Parathyroid adenoma (tissue), 2 donors: ENCODE results near the gene TMEM237.
"Not testable (repeated sequence)": the region's sequence is repeated elsewhere in the genome, so short reads cannot be mapped to it uniquely, and the experiment has no call there.

ENCODE experiments used
- H2AFZ ChIP-seq: fragments of 300-600 bp; sonication (generic); one replicate; pipeline ENCODE4 v1.7.0; 2017; ENCODE audit warnings: antibody characterized with exemption, mild to moderate bottlenecking
- H3K27ac ChIP-seq: fragments of 300-600 bp; sonication (generic); one replicate; pipeline ENCODE4 v1.7.0; 2017
- H3K27me3 ChIP-seq: fragments of 300-600 bp; sonication (generic); one replicate; pipeline ENCODE4 v1.7.0; 2017; ENCODE audit warnings: low read length; ENCODE audit not compliant: control insufficient read depth, insufficient read depth
- H3K36me3 ChIP-seq: fragments of 300-600 bp; sonication (generic); one replicate; pipeline ENCODE4 v1.7.0; 2017; ENCODE audit warnings: low read length; ENCODE audit not compliant: control insufficient read depth, insufficient read depth
- H3K4me1 ChIP-seq: fragments of 300-600 bp; sonication (generic); one replicate; pipeline ENCODE4 v1.7.0; 2017; ENCODE audit warnings: control low read depth
- H3K4me2 ChIP-seq: fragments of 300-600 bp; sonication (generic); one replicate; pipeline ENCODE4 v1.7.0; 2017; ENCODE audit warnings: low read length
- H3K4me3 ChIP-seq: fragments of 300-600 bp; sonication (generic); one replicate; pipeline ENCODE4 v1.7.0; 2017; ENCODE audit warnings: low read depth, low read length
- H3K79me2 ChIP-seq: fragments of 300-600 bp; sonication (generic); one replicate; pipeline ENCODE4 v1.7.0; 2017; ENCODE audit warnings: control low read depth
- H3K9ac ChIP-seq: fragments of 300-600 bp; sonication (generic); one replicate; pipeline ENCODE4 v1.7.0; 2017; ENCODE audit warnings: mild to moderate bottlenecking
- H3K9me3 ChIP-seq: fragments of 300-600 bp; sonication (generic); one replicate; pipeline ENCODE4 v1.7.0; 2017; ENCODE audit warnings: low read length; ENCODE audit not compliant: control insufficient read depth
- CTCF ChIP-seq: fragments of 300-600 bp; sonication (generic); IDR thresholded peaks from one replicate; pipeline ENCODE4 v1.7.0; 2017; ENCODE audit warnings: antibody characterized with exemption, mild to moderate bottlenecking
- donor health status: primary hyperparathyroidism.

TMEM237 gene

GRCh38 chr2:201675454-201675853 is 32.2 kb upstream of the TMEM237 start:
- Histone ChIP-seq H3K9ac (no peak overlapping the region), H3K4me1 (no peaks in the 10 kb centered on the region), H3K4me2 (no peak overlapping the region), H3K27ac (no peak overlapping the region), H3K9me3 (no peaks in the 10 kb centered on the region), H3K27me3 (no peaks in the 10 kb centered on the region), H3K79me2 (no peaks in the 10 kb centered on the region), H3K4me3 (no peak overlapping the region), H2AFZ (no peak overlapping the region), H3K36me3 (no peaks in the 10 kb centered on the region)
- TF ChIP-seq CTCF: no peak

- H3K27me3 ChIP-seq: no peaks in the 10 kb centered on the region
- no peak overlapping the region for H3K9ac ChIP-seq
- no peaks in the 10 kb centered on the region for H3K9me3 ChIP-seq
- no peaks in the 10 kb centered on the region for H3K4me1 ChIP-seq
- no peak overlapping the region for H3K4me3 ChIP-seq
- no peak overlapping the region for H2AFZ ChIP-seq
- no peak overlapping the region for H3K27ac ChIP-seq
- no peak overlapping the region for H3K4me2 ChIP-seq
- H3K36me3 ChIP-seq: no peaks in the 10 kb centered on the region
- TF ChIP-seq CTCF: no peak
- H3K79me2 ChIP-seq: no peaks in the 10 kb centered on the region
Observed at GRCh38 chr2:201674794-201675193, 31.5 kb upstream of the TMEM237 start.

GRCh38 chr2:201674298-201674697 is 31.0 kb upstream of the TMEM237 start:
- Histone ChIP-seq H3K9ac (no peak overlapping the region), H3K4me2 (no peak overlapping the region), H3K9me3 (no peaks in the 10 kb centered on the region), H3K27me3 (no peaks in the 10 kb centered on the region), H3K79me2 (no peaks in the 10 kb centered on the region), H2AFZ (no peak overlapping the region), H3K4me3 (no peak overlapping the region), H3K4me1 (no peaks in the 10 kb centered on the region), H3K27ac (no peak overlapping the region), H3K36me3 (no peaks in the 10 kb centered on the region)
- no peak for TF ChIP-seq CTCF

GRCh38 chr2:201673546-201673945 is 30.2 kb upstream of the TMEM237 start:
- no peak overlapping the region for H3K4me2 ChIP-seq

GRCh38 chr2:201671205-201671604 is 27.9 kb upstream of the TMEM237 start:
- not testable (repeated sequence) for H3K4me3 ChIP-seq

More at GRCh38 chr2:201673546-201673945, 30.2 kb upstream of the TMEM237 start:
- Histone ChIP-seq H2AFZ (no peak overlapping the region), H3K27ac (no peak overlapping the region), H3K79me2 (no peaks in the 10 kb centered on the region), H3K36me3 (no peaks in the 10 kb centered on the region), H3K27me3 (no peaks in the 10 kb centered on the region), H3K9me3 (no peaks in the 10 kb centered on the region), H3K4me3 (no peak overlapping the region), H3K9ac (no peak overlapping the region), H3K4me1 (no peaks in the 10 kb centered on the region)
- no peak for TF ChIP-seq CTCF

More at GRCh38 chr2:201671205-201671604, 27.9 kb upstream of the TMEM237 start:
- not testable (repeated sequence) for H3K9me3 ChIP-seq, H3K4me1 ChIP-seq, H3K79me2 ChIP-seq, H3K27ac ChIP-seq, H3K4me2 ChIP-seq, H2AFZ ChIP-seq, H3K36me3 ChIP-seq, H3K9ac ChIP-seq, H3K27me3 ChIP-seq
